ENCODE data around the gene RXFP1.

- no peak for TF ChIP-seq EZH2 (IDR thresholded peaks at IDR 0.05; ENCODE audit: borderline replicate concordance, low read depth, low read length, severe bottlenecking)
- TF ChIP-seq CTCF (IDR thresholded peaks at IDR 0.05; ENCODE audit: borderline replicate concordance, extremely low read depth, low read length, poor library complexity, severe bottlenecking), result peak; percentile 83
Observed at GRCh38 chr4:158671915-158672806, 150.5 kb downstream of the RXFP1 start, which contains the start of gene ETFDH.

All from DND-41 (cell line).